SK-N-SH (cell line): ENCODE results near the gene HDGFL3. TPM values are rescaled to one million over a fixed set of nuclear protein-coding genes. Genes with fewer than 3 reads are reported as not detected.

Source experiments
- CTCF ChIA-PET: fragments of 300-600, 350-600 bp; formaldehyde crosslinking; extraction: SDS; loops from one replicate; lab custom pipeline; 2021; lab: Yijun Ruan, JAX
- POLR2A ChIA-PET: fragments of 350-600 bp; sonication (Branson Sonifier 250); formaldehyde crosslinking; extraction: SDS; loops from one replicate; lab custom pipeline; 2020; ENCODE audit warnings: antibody characterized with exemption, inconsistent platforms; lab: Yijun Ruan, JAX
- DNase-seq: peaks from one replicate; pipeline ENCODE4 v3.0.0; 2012
- H2AFZ ChIP-seq: fragments of 200-600 bp; sonication (generic); 2 replicates; pipeline ENCODE4 v1.8.1; 2016; ENCODE audit warnings: antibody characterized with exemption, mild to moderate bottlenecking, low read depth
- H3F3A ChIP-seq: fragments of 200-600 bp; sonication (generic); replicated peaks from 2 replicates; pipeline ENCODE3; 2016; ENCODE audit warnings: antibody characterized with exemption, mild to moderate bottlenecking; ENCODE audit not compliant: insufficient read depth
- H3K27ac ChIP-seq, 2 experiments: fragments of 200-500 bp in 1 of 2; fragments of 200-600 bp in 1 of 2; sonication (Bioruptor generic) in 1 of 2; sonication (generic), shearing (Covaris generic) in 1 of 2; 2 replicates each; pipeline versions ENCODE4 v1.5.1 to v1.6.1; 2014 to 2016; ENCODE audit warnings: low read depth in 2 of 2, inconsistent platforms in 1 of 2, low read length in 1 of 2, mild to moderate bottlenecking in 1 of 2, mixed read lengths in 1 of 2
- H3K27me3 ChIP-seq: fragments of 200-600 bp; sonication (generic), shearing (Covaris generic); 2 replicates; pipeline ENCODE4 v1.6.1; 2016; ENCODE audit warnings: mixed run types; ENCODE audit not compliant: insufficient read depth
- H3K36me3 ChIP-seq, 2 experiments: fragments of 200-500 bp in 1 of 2; fragments of 200-600 bp in 1 of 2; sonication (Bioruptor generic) in 1 of 2; sonication (generic) in 1 of 2; replicated peaks in 1 of 2; 2 replicates each; pipeline versions ENCODE3 to v1.5.1; 2014 to 2016; ENCODE audit warnings: low read length in 1 of 2, mild to moderate bottlenecking in 1 of 2; ENCODE audit not compliant: insufficient read depth in 2 of 2, control insufficient read depth in 1 of 2
- H3K4me1 ChIP-seq, 2 experiments: fragments of 200-500 bp in 1 of 2; fragments of 200-600 bp in 1 of 2; sonication (Bioruptor generic) in 1 of 2; sonication (generic), shearing (Covaris generic) in 1 of 2; 2 replicates each; pipeline versions ENCODE4 v1.5.1 to v1.6.1; 2014 to 2016; ENCODE audit warnings: low read depth in 1 of 2, low read length in 1 of 2, mixed run types in 1 of 2; ENCODE audit not compliant: insufficient read depth in 2 of 2, control insufficient read depth in 1 of 2
- H3K4me2 ChIP-seq: fragments of 200-600 bp; sonication (generic), shearing (Covaris generic); 2 replicates; pipeline ENCODE4 v1.6.1; 2017; ENCODE audit warnings: mixed run types
- H3K4me3 ChIP-seq, 2 experiments: fragments of 200-500 bp in 1 of 2; fragments of 200-600 bp in 1 of 2; sonication (Bioruptor generic) in 1 of 2; sonication (generic), shearing (Covaris generic) in 1 of 2; 2 replicates each; pipeline versions ENCODE4 v1.5.1 to v1.8.1; 2014 to 2016; ENCODE audit warnings: low read depth in 2 of 2, inconsistent platforms in 1 of 2, low read length in 1 of 2, mild to moderate bottlenecking in 1 of 2, mixed read lengths in 1 of 2, moderate library complexity in 1 of 2
- H3K79me2 ChIP-seq: fragments of 200-600 bp; sonication (generic); 2 replicates; pipeline ENCODE4 v1.8.1; 2017; ENCODE audit warnings: mild to moderate bottlenecking; ENCODE audit not compliant: insufficient read depth
- H3K9ac ChIP-seq: fragments of 200-600 bp; sonication (generic); 2 replicates; pipeline ENCODE4 v1.6.1; 2017; ENCODE audit warnings: mixed run types
- H3K9me2 ChIP-seq: fragments of 200-600 bp; sonication (generic); 2 replicates; pipeline ENCODE4 v1.6.1; 2017; ENCODE audit warnings: mixed run types
- H3K9me3 ChIP-seq: fragments of 200-600 bp; sonication (generic); 2 replicates; pipeline ENCODE4 v1.6.1; 2017; ENCODE audit warnings: mixed run types, mild to moderate bottlenecking, moderate library complexity
- H4K20me1 ChIP-seq: fragments of 200-600 bp; sonication (generic); 2 replicates; pipeline ENCODE4 v1.6.1; 2017; ENCODE audit warnings: mild to moderate bottlenecking, mixed run types; ENCODE audit not compliant: insufficient read depth
- FOXM1 ChIP-seq: IDR thresholded peaks from 2 replicates; pipeline ENCODE4 v1.4.0; 2012; ENCODE audit warnings: low read depth, mild to moderate bottlenecking
- GABPA ChIP-seq: IDR thresholded peaks from 2 replicates; pipeline ENCODE4 v1.4.0; 2012; ENCODE audit warnings: low read depth, mild to moderate bottlenecking
- GATA2 ChIP-seq: sonication (generic); formaldehyde crosslinking; IDR thresholded peaks from 2 replicates; pipeline ENCODE4 v1.5.0; 2020; ENCODE audit warnings: mild to moderate bottlenecking, missing genetic modification reagents
- IRF3 ChIP-seq: fragments of 150-350 bp; IDR thresholded peaks from 2 replicates; pipeline ENCODE4 v1.6.1; 2016; ENCODE audit warnings: mild to moderate bottlenecking, low read depth, low read length
- JUND ChIP-seq: IDR thresholded peaks from 2 replicates; pipeline ENCODE4 v1.4.0; 2012
- MEF2A ChIP-seq: IDR thresholded peaks from 2 replicates; pipeline ENCODE4 v1.4.0; 2012; ENCODE audit warnings: low read depth, borderline replicate concordance
- NFIC ChIP-seq: IDR thresholded peaks from 2 replicates; pipeline ENCODE4 v1.4.0; 2012; ENCODE audit warnings: borderline replicate concordance
- NRF1 ChIP-seq: IDR thresholded peaks from 2 replicates; pipeline ENCODE4 v1.6.1; 2012; ENCODE audit warnings: low read depth, mild to moderate bottlenecking, low read length
- POLR2AphosphoS5 ChIP-seq: IDR thresholded peaks from 2 replicates; pipeline ENCODE4 v1.6.1; 2012; ENCODE audit warnings: low read depth, low read length
- RAD21 ChIP-seq: IDR thresholded peaks from 2 replicates; pipeline ENCODE4 v1.6.1; 2012; ENCODE audit warnings: mild to moderate bottlenecking, low read length
- REST ChIP-seq: IDR thresholded peaks from 2 replicates; pipeline ENCODE4 v1.6.1; 2012; ENCODE audit warnings: mild to moderate bottlenecking, low read depth, low read length, moderate library complexity
- RXRA ChIP-seq: IDR thresholded peaks from 2 replicates; pipeline ENCODE4 v1.4.0; 2012; ENCODE audit warnings: low read depth, mild to moderate bottlenecking, borderline replicate concordance
- SMC3 ChIP-seq: IDR thresholded peaks from 2 replicates; pipeline ENCODE4 v1.6.1; 2012; ENCODE audit warnings: low read depth, low read length, improper control_type of control experiment
- TAF1 ChIP-seq: IDR thresholded peaks from 2 replicates; pipeline ENCODE4 v1.6.1; 2012; ENCODE audit warnings: low read depth, mild to moderate bottlenecking, low read length, moderate library complexity, borderline replicate concordance
- TCF12 ChIP-seq: IDR thresholded peaks from 2 replicates; pipeline ENCODE4 v1.4.0; 2012
- TEAD4 ChIP-seq: IDR thresholded peaks from 2 replicates; pipeline ENCODE4 v1.4.0; 2012; ENCODE audit warnings: mild to moderate bottlenecking, borderline replicate concordance; ENCODE audit not compliant: insufficient read depth
- USF2 ChIP-seq: fragments of 150-350 bp; IDR thresholded peaks from 2 replicates; pipeline ENCODE4 v1.6.1; 2017; ENCODE audit warnings: antibody characterized with exemption, low read length, low read depth, borderline replicate concordance
- ZBTB33 ChIP-seq: IDR thresholded peaks from 2 replicates; pipeline ENCODE4 v1.4.0; 2012; ENCODE audit warnings: low read depth, borderline replicate concordance
- WGBS: methylation state at CpG from one replicate; pipeline ENCODE4 v1.1.6; 2017; ENCODE audit warnings: low lambda C conversion rate; 5-methylcytosine and 5-hydroxymethylcytosine counted together
- polyA plus RNA-seq, 3 experiments: library from polyadenylated mRNA; depleted of rRNA; stranded (reverse); fragments of >200 nt; gene quantifications; 2 replicates each; pipeline ENCODE4 v1.2.3, GENCODE V29; 2012
- TF ChIP-seq, protein P1 (sequence below): IDR thresholded peaks from 2 replicates; pipeline ENCODE4; 2012

HDGFL3 gene
- polyA plus RNA-seq, 1 of the 3 experiments (the other 2 are of a cell fraction) = 8.0 TPM

DNA sequence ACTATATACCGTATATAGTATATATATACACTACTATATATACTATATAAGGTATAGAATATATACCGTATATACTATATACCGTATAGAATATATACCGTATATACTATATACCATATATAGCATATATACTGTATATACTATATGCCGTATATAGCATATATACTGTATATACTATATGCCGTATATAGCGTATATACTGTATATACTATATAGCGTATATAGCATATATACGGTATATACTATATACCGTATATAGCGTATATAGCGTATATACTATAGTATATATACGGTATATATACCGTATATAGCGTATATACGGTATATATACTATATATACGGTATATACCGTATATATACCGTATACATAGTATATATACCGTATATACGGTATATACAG, 22.6 kb upstream of the HDGFL3 start:
- H3K9ac ChIP-seq = no peak overlapping the region
- CTCF ChIA-PET = no interaction called here
- H3F3A ChIP-seq = peaks cover 7% of the 10 kb centered on the region
- TF ChIP-seq TAF1 = no peak
- TF ChIP-seq TCF12 = no peak
- no peak for TF ChIP-seq ZBTB33
- TF ChIP-seq TEAD4 = no peak
- TF ChIP-seq NFIC = no peak
- TF ChIP-seq JUND = no peak
- TF ChIP-seq, protein P1, sequence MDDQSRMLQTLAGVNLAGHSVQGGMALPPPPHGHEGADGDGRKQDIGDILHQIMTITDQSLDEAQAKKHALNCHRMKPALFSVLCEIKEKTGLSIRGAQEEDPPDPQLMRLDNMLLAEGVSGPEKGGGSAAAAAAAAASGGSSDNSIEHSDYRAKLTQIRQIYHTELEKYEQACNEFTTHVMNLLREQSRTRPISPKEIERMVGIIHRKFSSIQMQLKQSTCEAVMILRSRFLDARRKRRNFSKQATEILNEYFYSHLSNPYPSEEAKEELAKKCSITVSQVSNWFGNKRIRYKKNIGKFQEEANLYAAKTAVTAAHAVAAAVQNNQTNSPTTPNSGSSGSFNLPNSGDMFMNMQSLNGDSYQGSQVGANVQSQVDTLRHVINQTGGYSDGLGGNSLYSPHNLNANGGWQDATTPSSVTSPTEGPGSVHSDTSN = no peak
- no peak for TF ChIP-seq GATA2 (CRISPR knock-in tag)
- TF ChIP-seq GABPA = no peak
- TF ChIP-seq IRF3 = no peak
- TF ChIP-seq REST = no peak
- no peak for TF ChIP-seq POLR2AphosphoS5
- no peak for TF ChIP-seq RXRA
- TF ChIP-seq NRF1 = no peak
- TF ChIP-seq SMC3 = no peak
- no peak for TF ChIP-seq MEF2A
- no peak for TF ChIP-seq RAD21
- no peak for TF ChIP-seq USF2
- no peak for TF ChIP-seq FOXM1
- no peaks in the 10 kb centered on the region for H3K79me2 ChIP-seq
- POLR2A ChIA-PET = no interaction called here
- no peaks in the 10 kb centered on the region for H3K9me2 ChIP-seq
- H3K27ac ChIP-seq = no peak overlapping the region
- H3K4me1 ChIP-seq = no peaks in the 10 kb centered on the region
- H3K4me3 ChIP-seq = no peak overlapping the region
- no peaks in the 10 kb centered on the region for H4K20me1 ChIP-seq
- H2AFZ ChIP-seq = no peak overlapping the region
- no peaks in the 10 kb centered on the region for H3K36me3 ChIP-seq
- WGBS = 87% methylated on average over 21 of the region's 21 CpGs
- H3K9me3 ChIP-seq = no peaks in the 10 kb centered on the region
- no peak overlapping the region for H3K4me2 ChIP-seq
- no peak for DNase-seq
- no peaks in the 10 kb centered on the region for H3K27me3 ChIP-seq
